WTC11 (cell line): ENCODE results near the gene RASA2. TPM values are rescaled to one million over a fixed set of nuclear protein-coding genes. Genes with fewer than 3 reads are reported as not detected.
A peak's percentile ranks its signal among the peaks of the same experiment; 100 is the strongest.

ENCODE experiments used
- ATAC-seq: fragments of 200-7000 bp; cut with Tn5 transposase; 2 replicates; pipeline ENCODE4 v1.10.0; 2021; ENCODE audit warnings: mild to moderate bottlenecking, moderate library complexity
- CTCF ChIA-PET: fragments of 300-600 bp; sonication (Branson Sonifier 250); formaldehyde crosslinking; loops from one replicate; lab custom pipeline; 2021; ENCODE audit warnings: antibody characterized with exemption; lab: Charles Lee
- POLR2A ChIA-PET: fragments of 350-600 bp; sonication (Branson Sonifier 250); formaldehyde crosslinking; loops from one replicate; lab custom pipeline; 2021; ENCODE audit warnings: antibody characterized with exemption; lab: Charles Lee
- DNase-seq: peaks from one replicate; pipeline ENCODE4 v3.0.0; 2021; ENCODE audit warnings: low spot score
- H3K27ac Mint-ChIP-seq: 2 replicates; pipeline ENCODE4 v1.8.0; 2021; ENCODE audit warnings: mixed read lengths
- H3K27me3 Mint-ChIP-seq: 2 replicates; pipeline ENCODE4 v1.8.0; 2021; ENCODE audit warnings: low read depth, mild to moderate bottlenecking, moderate library complexity, mixed read lengths
- H3K36me3 Mint-ChIP-seq: 2 replicates; pipeline ENCODE4 v1.8.0; 2021; ENCODE audit warnings: mixed read lengths
- H3K4me1 Mint-ChIP-seq: 2 replicates; pipeline ENCODE4 v1.8.0; 2022; ENCODE audit warnings: mixed read lengths
- H3K4me3 Mint-ChIP-seq: 2 replicates; pipeline ENCODE4 v1.8.0; 2021; ENCODE audit warnings: mild to moderate bottlenecking, moderate library complexity, mixed read lengths
- H3K9me3 Mint-ChIP-seq: 2 replicates; pipeline ENCODE4 v1.8.0; 2021; ENCODE audit warnings: mixed read lengths
- AR ChIP-seq: fragments of 250-450 bp; sonication (Bioruptor Pico); IDR thresholded peaks from 2 replicates; pipeline ENCODE4 v1.9.0; 2021; ENCODE audit warnings: mild to moderate bottlenecking
- CTCF ChIP-seq: fragments of 200-600 bp; IDR thresholded peaks from 2 replicates; pipeline ENCODE4 v1.8.0; 2022; ENCODE audit warnings: antibody characterized with exemption
- FOXK1 ChIP-seq: sonication (generic); formaldehyde crosslinking; IDR thresholded peaks from 2 replicates; pipeline ENCODE4 v1.8.0; 2022; ENCODE audit warnings: mild to moderate bottlenecking, moderate library complexity, missing genetic modification reagents
- GTF2I ChIP-seq: fragments of 250-450 bp; sonication (Bioruptor Pico); conservative IDR thresholded peaks from 2 replicates; pipeline ENCODE4 v1.4.0; 2021; ENCODE audit warnings: mild to moderate bottlenecking
- IRF2 ChIP-seq: sonication (generic); formaldehyde crosslinking; IDR thresholded peaks from 2 replicates; pipeline ENCODE4 v1.8.0; 2022; ENCODE audit warnings: low read depth, missing genetic modification reagents, borderline replicate concordance
- NR3C1 ChIP-seq: sonication (generic); formaldehyde crosslinking; conservative IDR thresholded peaks from 2 replicates; pipeline ENCODE4 v1.8.1; 2023; ENCODE audit warnings: low read depth, mild to moderate bottlenecking, missing genetic modification reagents
- OVOL2 ChIP-seq: fragments of 250-450 bp; sonication (Bioruptor Pico); IDR thresholded peaks from 2 replicates; pipeline ENCODE4 v1.9.0; 2021; ENCODE audit warnings: mild to moderate bottlenecking, borderline replicate concordance
- RORB ChIP-seq: fragments of 250-450 bp; sonication (Bioruptor Pico); IDR thresholded peaks from 2 replicates; pipeline ENCODE4 v1.9.0; 2021; ENCODE audit warnings: mild to moderate bottlenecking
- SMAD4 ChIP-seq: sonication (generic); formaldehyde crosslinking; IDR thresholded peaks from 2 replicates; pipeline ENCODE4 v1.8.0; 2022; ENCODE audit warnings: mild to moderate bottlenecking, missing genetic modification reagents
- TCF7 ChIP-seq: sonication (generic); formaldehyde crosslinking; IDR thresholded peaks from 2 replicates; pipeline ENCODE4 v1.8.0; 2022; ENCODE audit warnings: mild to moderate bottlenecking, low read depth, missing genetic modification reagents, moderate library complexity
- TP53 ChIP-seq: sonication (generic); formaldehyde crosslinking; IDR thresholded peaks from 2 replicates; pipeline ENCODE4 v1.8.1; 2023; ENCODE audit warnings: mild to moderate bottlenecking, missing genetic modification reagents
- USF2 ChIP-seq: sonication (generic); formaldehyde crosslinking; IDR thresholded peaks from 2 replicates; pipeline ENCODE4 v1.8.1; 2023; ENCODE audit warnings: mild to moderate bottlenecking, missing genetic modification reagents, moderate library complexity
- ZNF121 ChIP-seq: sonication (generic); formaldehyde crosslinking; IDR thresholded peaks from 2 replicates; pipeline ENCODE4 v1.8.0; 2023; ENCODE audit warnings: missing genetic modification reagents
- ZNF219 ChIP-seq: sonication (generic); formaldehyde crosslinking; IDR thresholded peaks from 2 replicates; pipeline ENCODE4 v1.8.0; 2023; ENCODE audit warnings: missing genetic modification reagents, mild to moderate bottlenecking, borderline replicate concordance
- ZNF232 ChIP-seq: sonication (generic); formaldehyde crosslinking; IDR thresholded peaks from 2 replicates; pipeline ENCODE4 v1.8.0; 2022; ENCODE audit warnings: mild to moderate bottlenecking, missing genetic modification reagents
- ZNF263 ChIP-seq: sonication (generic); formaldehyde crosslinking; IDR thresholded peaks from 2 replicates; pipeline ENCODE4 v1.8.1; 2022; ENCODE audit warnings: low read depth, mild to moderate bottlenecking, moderate library complexity, missing genetic modification reagents
- ZNF423 ChIP-seq: fragments of 250-450 bp; sonication (Bioruptor Pico); IDR thresholded peaks from 2 replicates; pipeline ENCODE4 v2.1.2; 2022; ENCODE audit warnings: mild to moderate bottlenecking, moderate library complexity
- ZNF425 ChIP-seq: fragments of 250-450 bp; sonication (Bioruptor Pico); conservative IDR thresholded peaks from 2 replicates; pipeline ENCODE4 v1.9.0; 2021; ENCODE audit warnings: mild to moderate bottlenecking
- ZNF671 ChIP-seq: fragments of 250-450 bp; sonication (Bioruptor Pico); IDR thresholded peaks from 2 replicates; pipeline ENCODE4 v1.8.0; 2021; ENCODE audit warnings: mild to moderate bottlenecking
- total RNA-seq: library from RNA; stranded (reverse); gene quantifications from 3 replicates; pipeline ENCODE4 v1.2.3, GENCODE V29; 2021

RASA2 gene
- total RNA-seq, 1 experiment from 2014 or later: 13.9 TPM

GRCh38 chr3:141597931-141598330, 111.1 kb downstream of the RASA2 start (continued):
- TF ChIP-seq ZNF425 (CRISPR knock-in tag) (no peak), TCF7 (no peak), SMAD4 (CRISPR knock-in tag) (no peak), TP53 (CRISPR knock-in tag) (no peak), USF2 (no peak)

- H3K4me1 Mint-ChIP-seq: no peaks in the 10 kb centered on the region
- no peak for ATAC-seq
- POLR2A ChIA-PET: no interaction called here
- H3K9me3 Mint-ChIP-seq: peaks cover 23% of the 10 kb centered on the region
- H3K36me3 Mint-ChIP-seq: peaks cover 34% of the 10 kb centered on the region
- CTCF ChIA-PET: no interaction called here
- no peak for DNase-seq
- H3K4me3 Mint-ChIP-seq: no peak overlapping the region
- TF ChIP-seq ZNF263 (CRISPR knock-in tag) (no peak), GTF2I (no peak)
- TF ChIP-seq, all 79 proteins: peak for 0
- no peaks in the 10 kb centered on the region for H3K27me3 Mint-ChIP-seq
- H3K27ac Mint-ChIP-seq: no peak overlapping the region
These were observed 113.5 kb downstream of the RASA2 start for GRCh38 chr3:141600331-141600730.

- CTCF ChIA-PET: no interaction called here
- Mint-ChIP-seq H3K36me3 (peaks cover 28% of the 10 kb centered on the region), H3K27ac (no peak overlapping the region), H3K4me1 (no peaks in the 10 kb centered on the region; the same call in 1 of the 2 replicates), H3K4me3 (no peak overlapping the region), H3K9me3 (peaks cover 23% of the 10 kb centered on the region)
- ATAC-seq (peak; percentile 48), DNase-seq (no peak)
- TF ChIP-seq ZNF232 (CRISPR knock-in tag) (no peak), FOXK1 (no peak), ZNF219 (CRISPR knock-in tag) (no peak), NR3C1 (no peak), ZNF423 (CRISPR knock-in tag) (no peak), CTCF (no peak)
- TF ChIP-seq, all 79 proteins: peak for 0
- POLR2A ChIA-PET: no interaction called here
- H3K27me3 Mint-ChIP-seq: no peaks in the 10 kb centered on the region
These were observed 115.9 kb downstream of the RASA2 start for GRCh38 chr3:141602706-141603105.

GRCh38 chr3:141603473-141604035, 116.7 kb downstream of the RASA2 start:
- H3K27me3 Mint-ChIP-seq: no peaks in the 10 kb centered on the region
- H3K9me3 Mint-ChIP-seq: peaks cover 23% of the 10 kb centered on the region
- no peak overlapping the region for H3K27ac Mint-ChIP-seq
- POLR2A ChIA-PET: no interaction called here
- no peak overlapping the region for H3K4me3 Mint-ChIP-seq
- H3K4me1 Mint-ChIP-seq: no peaks in the 10 kb centered on the region; the same call in 1 of the 2 replicates
- CTCF ChIA-PET: no interaction called here
- ATAC-seq (no peak), DNase-seq (no peak)
- no peak for TF ChIP-seq ZNF671 (CRISPR knock-in tag)
- TF ChIP-seq AR: no peak
- TF ChIP-seq OVOL2: no peak
- TF ChIP-seq RORB (CRISPR knock-in tag): no peak
- no peak for TF ChIP-seq ZNF121 (CRISPR knock-in tag)
- TF ChIP-seq IRF2 (CRISPR knock-in tag): no peak
- TF ChIP-seq TCF7: no peak
- TF ChIP-seq, all 79 proteins: peak for 0
- H3K36me3 Mint-ChIP-seq: peaks cover 31% of the 10 kb centered on the region
